Muscle of back (tissue), 11 donors: ENCODE results near the gene PANK1. TPM values are rescaled to one million over a fixed set of nuclear protein-coding genes. Genes with fewer than 3 reads are reported as not detected.
"Not testable (repeated sequence)": the region's sequence is repeated elsewhere in the genome, so short reads cannot be mapped to it uniquely, and the experiment has no call there.

Experiments
- DNase-seq, 3 donors: peaks; one replicate each; pipeline versions ENCODE4 v3.0.0 to v3.0.0-alpha.2; 2013
- polyA plus RNA-seq, 10 donors: library from polyadenylated mRNA; unstranded; fragments of 120-200 nt; gene quantifications; one replicate each; pipeline ENCODE4 v1.2.1, GENCODE V29; 2013; ENCODE audit not compliant: insufficient read length in 10 of 10

Gene PANK1
- polyA plus RNA-seq, 10 donors, result 10.3 to 21.7 (median 14.3) TPM

GRCh38 chr10:89622151-89622550, 22.9 kb downstream of the PANK1 start:
- DNase-seq, result no peak

DNA sequence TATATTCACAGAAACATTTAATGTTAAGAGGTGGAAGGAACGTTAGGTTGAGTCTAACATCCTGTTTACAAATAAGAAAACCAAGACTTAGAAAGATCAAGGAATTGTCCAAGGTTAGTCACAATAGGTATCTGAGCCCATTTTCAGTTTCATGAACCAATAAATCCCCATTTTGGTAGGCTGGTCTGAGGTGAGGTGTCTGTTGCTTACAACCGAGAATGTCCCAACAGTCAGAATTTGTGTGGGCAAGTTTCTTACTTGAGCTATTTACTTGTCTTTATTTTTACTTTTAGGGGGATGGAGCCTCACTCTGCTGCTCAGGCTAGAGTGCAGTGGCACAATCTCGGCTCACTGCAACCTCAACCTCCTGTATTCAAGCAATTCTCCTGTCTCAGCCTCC, 23.6 kb downstream of the PANK1 start:
- DNase-seq, result no peak

- not testable (repeated sequence) for DNase-seq
These were observed 24.7 kb downstream of the PANK1 start for GRCh38 chr10:89620296-89620695.

- DNase-seq, result no peak
These were observed 29.2 kb downstream of the PANK1 start for GRCh38 chr10:89615824-89616223.

DNA sequence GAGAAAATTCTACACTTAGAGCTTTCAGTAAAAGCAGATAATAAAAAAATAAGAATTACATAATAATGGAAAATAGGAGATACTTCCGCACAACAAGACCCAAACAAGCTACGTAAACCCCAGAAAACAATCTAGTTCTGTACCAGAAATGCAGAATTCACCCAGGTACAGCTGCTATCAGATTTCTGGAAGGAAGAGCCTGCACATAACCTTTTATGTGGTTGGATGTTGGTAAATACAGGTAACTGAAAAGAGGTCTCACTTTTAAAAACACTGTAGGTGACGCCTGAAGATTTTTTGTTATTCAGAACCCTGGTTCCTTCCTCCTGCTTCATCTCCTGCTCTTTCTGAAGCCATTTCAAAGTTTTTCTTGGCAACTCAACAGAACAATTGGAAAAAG, 29.9 kb downstream of the PANK1 start:
- no peak for DNase-seq

- no peak for DNase-seq
These were observed 31.5 kb downstream of the PANK1 start for GRCh38 chr10:89613582-89613981.

DNA sequence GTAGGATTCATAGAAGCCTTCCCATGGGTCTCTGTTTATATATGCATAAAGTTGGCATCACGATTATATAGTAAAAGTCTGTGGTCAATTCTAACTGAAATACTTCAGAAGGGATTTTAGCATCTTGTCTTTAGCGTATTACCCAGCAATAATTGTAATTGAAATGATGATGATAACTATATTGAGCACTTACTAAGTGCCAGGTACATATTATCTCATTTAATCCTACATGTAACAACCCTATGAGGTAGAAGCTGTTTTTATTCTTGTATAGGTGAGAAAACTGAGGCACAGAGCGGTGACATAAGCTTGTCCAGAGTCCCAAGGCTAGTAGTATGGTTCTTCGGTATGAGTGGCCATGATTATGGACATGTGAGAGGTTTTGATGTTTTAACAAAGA, 33.8 kb downstream of the PANK1 start:
- DNase-seq, result no peak

GRCh38 chr10:89609833-89610346, 35.2 kb downstream of the PANK1 start:
- DNase-seq, result no peak

GRCh38 chr10:89604200-89604599, 40.8 kb downstream of the PANK1 start:
- DNase-seq, result no peak

- DNase-seq, result no peak
These were observed 42.1 kb downstream of the PANK1 start for GRCh38 chr10:89602919-89603318.

DNA sequence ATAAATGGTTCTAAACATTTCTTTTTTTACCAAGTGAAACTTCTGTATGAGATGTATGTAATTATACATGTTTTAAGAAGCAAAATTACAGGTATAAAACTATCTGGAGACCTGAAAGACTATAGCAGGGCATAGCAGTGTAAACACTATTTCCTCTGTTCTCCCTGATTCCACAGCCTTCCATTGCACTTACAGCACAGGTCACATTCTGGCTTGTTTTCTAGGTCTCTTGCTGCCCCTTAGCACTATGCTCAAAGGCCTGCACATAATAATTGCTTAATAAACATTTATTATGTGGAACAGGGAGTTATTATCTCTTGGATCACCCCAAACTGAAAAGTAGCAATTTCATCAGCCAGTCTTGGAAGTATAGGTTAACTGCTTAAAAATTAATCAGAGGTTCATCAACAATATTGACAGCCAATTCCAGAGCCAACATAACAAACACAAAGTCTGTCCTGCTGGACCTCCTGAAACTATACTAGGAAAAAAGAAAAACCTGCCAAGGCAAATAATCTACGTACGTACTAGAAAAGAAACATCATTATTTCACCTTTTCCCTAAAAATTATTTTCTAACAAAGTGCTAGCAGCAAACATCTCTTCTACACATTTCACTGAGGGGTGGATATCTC, 43.2 kb downstream of the PANK1 start:
- DNase-seq, result no peak

- DNase-seq, result no peak
These were observed 45.0 kb downstream of the PANK1 start for GRCh38 chr10:89600041-89600440.

- no peak for DNase-seq
These were observed 52.0 kb downstream of the PANK1 start for GRCh38 chr10:89593043-89593442.

DNA sequence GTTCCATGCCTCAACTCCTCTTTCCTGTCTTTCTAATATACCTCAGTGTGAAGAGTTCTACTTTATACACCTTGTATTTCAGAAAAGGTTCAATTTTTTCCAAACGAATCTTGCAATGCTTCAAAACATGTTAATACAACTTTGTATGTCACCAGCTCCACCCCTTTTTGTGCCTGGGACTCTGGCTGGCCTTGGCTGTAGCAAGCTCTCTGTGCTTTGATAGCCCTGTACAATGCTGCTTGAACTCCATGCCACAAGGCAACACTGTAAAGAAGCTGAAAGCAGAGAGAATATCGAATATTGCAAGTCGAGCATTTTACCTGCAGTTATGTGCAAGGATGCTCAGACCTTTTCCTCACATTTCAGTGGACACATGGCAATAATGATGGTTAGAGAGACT, 52.5 kb downstream of the PANK1 start:
- DNase-seq, result no peak

GRCh38 chr10:89591796-89592271, 53.2 kb downstream of the PANK1 start:
- no peak for DNase-seq

- no peak for DNase-seq
These were observed 53.8 kb downstream of the PANK1 start for GRCh38 chr10:89591111-89591795.

GRCh38 chr10:89590326-89590725, 54.7 kb downstream of the PANK1 start:
- no peak for DNase-seq

DNA sequence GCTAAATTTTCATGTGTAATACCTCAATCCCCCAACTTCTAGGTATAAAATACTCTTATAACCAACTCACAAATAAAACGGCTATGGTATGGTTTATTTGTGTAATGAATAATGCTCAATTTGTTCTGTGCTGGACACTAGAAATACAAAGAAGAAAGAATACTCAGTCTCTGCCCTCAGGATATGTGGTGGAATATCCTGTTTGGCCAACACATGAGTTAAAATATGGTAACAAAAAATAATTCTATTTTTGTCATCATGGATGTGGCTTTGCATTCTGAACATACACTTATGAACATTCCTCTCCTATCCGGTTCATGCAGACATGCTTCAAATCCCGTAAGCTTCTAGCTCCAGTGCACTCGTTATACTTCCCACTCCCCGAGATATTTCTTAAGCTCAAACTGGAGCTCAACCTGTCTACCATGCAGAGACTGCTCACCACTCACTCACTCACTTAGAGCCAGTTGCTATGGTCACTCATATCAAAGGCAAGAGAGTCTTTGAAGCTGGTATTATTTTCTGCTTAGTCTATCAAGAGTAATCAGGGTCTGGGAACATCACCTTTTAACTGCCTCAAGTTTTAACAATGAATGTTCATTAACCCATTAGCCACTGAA, 55.8 kb downstream of the PANK1 start:
- peak in 1 of 3 donors; percentile 38 for DNase-seq

- peak in 1 of 3 donors; percentile 28 for DNase-seq
These were observed 56.4 kb downstream of the PANK1 start for GRCh38 chr10:89588671-89589070.

DNA sequence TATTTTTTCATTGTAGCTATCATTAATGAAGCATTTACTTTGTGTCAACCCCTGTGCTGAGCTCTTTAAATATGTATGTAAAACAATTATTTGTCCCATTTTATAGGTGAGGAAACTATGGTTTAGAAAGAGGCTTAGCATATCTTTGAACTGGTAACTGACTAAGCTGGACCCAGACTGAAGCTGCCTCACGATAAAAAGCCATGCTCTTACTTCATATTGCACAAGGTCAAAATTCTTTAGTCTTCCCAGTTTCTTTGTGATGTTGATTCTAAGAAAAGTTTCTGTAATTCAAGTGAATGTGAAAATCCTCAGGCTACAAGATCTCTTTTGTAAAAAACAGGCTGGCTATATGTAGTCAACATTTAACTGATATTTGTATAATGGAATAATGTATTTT, 63.0 kb downstream of the PANK1 start:
- no peak for DNase-seq

DNA sequence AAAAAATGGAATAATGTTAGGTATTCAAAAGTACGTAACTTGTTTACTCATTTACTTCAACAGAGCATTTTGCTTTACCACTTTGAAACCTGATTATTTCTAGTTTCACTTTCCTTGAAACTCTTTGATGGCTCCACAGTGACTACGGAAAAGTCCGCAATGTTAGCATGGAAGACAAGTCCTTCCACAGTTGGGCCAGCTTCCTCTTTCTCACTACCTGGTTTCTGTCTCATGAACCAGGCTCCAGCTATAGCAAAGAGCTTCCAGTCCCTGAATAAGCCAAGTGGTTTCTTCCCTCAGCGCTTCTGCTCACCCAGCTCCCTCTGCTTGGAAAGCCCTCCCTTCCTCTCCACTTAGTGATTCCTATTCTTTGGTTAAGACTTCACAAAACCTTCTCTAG, 64.8 kb downstream of the PANK1 start:
- DNase-seq, result no peak

GRCh38 chr10:89576696-89577095, 68.3 kb downstream of the PANK1 start:
- no peak for DNase-seq

DNA sequence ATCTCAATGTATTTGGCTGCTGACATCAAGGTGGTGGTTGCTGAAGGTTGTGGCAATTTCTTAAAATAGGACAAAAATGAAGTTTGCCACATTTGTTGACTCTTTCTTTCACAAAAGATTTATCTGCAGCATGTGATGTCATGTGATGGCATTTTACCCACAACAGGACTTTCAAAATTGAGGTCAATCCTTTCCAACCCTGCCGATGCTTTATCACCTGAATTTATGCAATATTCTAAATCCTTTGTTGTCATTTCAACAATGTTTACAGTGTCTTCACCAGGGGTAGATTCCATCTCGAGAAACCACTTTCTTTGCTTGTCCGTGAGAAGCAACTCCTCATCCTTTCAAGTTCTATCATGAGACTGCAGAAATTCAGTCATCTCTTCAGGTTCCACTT, 69.0 kb downstream of the PANK1 start:
- DNase-seq, result no peak
